GM18526 (cell line): ENCODE data around the gene ARFIP2.
A peak's percentile ranks its signal among the peaks of the same experiment; 100 is the strongest.

Experiments used
- POLR2A ChIP-seq: IDR thresholded peaks from 3 replicates; pipeline ENCODE4 v1.6.1; 2011; ENCODE audit not compliant: insufficient read length; ENCODE audit errors: extremely low read depth

Gene ARFIP2

GRCh38 chr11:6481012-6481923 is at the start of gene ARFIP2, which contains the start of gene TIMM10B:
Gene ARFIP2, minus strand, starts transcription at chr11:6481331. Its CDS starts 910 bp downstream, at chr11:6480421.
Gene TIMM10B, plus strand, starts transcription at chr11:6481501. Its CDS starts 16 bp downstream, at chr11:6481517.
- peak; percentile 95 for TF ChIP-seq POLR2A

GRCh38 chr11:6530848-6531247 is 49.7 kb upstream of the ARFIP2 start:
- TF ChIP-seq POLR2A, result no peak

- TF ChIP-seq POLR2A, result no peak
Measured at GRCh38 chr11:6529266-6529665, 48.1 kb upstream of the ARFIP2 start.

- no peak for TF ChIP-seq POLR2A
Measured at GRCh38 chr11:6526411-6527135, 45.4 kb upstream of the ARFIP2 start.

- no peak for TF ChIP-seq POLR2A
Measured at GRCh38 chr11:6523253-6523652, 42.1 kb upstream of the ARFIP2 start.

GRCh38 chr11:6520265-6520664 is 39.1 kb upstream of the ARFIP2 start:
- TF ChIP-seq POLR2A, result no peak

GRCh38 chr11:6516865-6517264 is 35.7 kb upstream of the ARFIP2 start:
- TF ChIP-seq POLR2A, result no peak

- TF ChIP-seq POLR2A, result no peak
Measured at GRCh38 chr11:6505577-6506240, 24.6 kb upstream of the ARFIP2 start.

- TF ChIP-seq POLR2A, result no peak
Measured at GRCh38 chr11:6504166-6504565, 23.0 kb upstream of the ARFIP2 start.

GRCh38 chr11:6502382-6502781 is 21.3 kb upstream of the ARFIP2 start:
- TF ChIP-seq POLR2A, result no peak

- TF ChIP-seq POLR2A, result no peak
Measured at GRCh38 chr11:6498544-6498943, 17.4 kb upstream of the ARFIP2 start.

GRCh38 chr11:6498121-6498520 is 17.0 kb upstream of the ARFIP2 start:
- no peak for TF ChIP-seq POLR2A

- TF ChIP-seq POLR2A, result no peak
Measured at GRCh38 chr11:6497069-6497839, 16.1 kb upstream of the ARFIP2 start, which contains the start of gene DNHD1. Gene DNHD1, plus strand, starts transcription at chr11:6497280. Its CDS starts 936 bp downstream, at chr11:6498216.

GRCh38 chr11:6489306-6489705 is 8.2 kb upstream of the ARFIP2 start:
- no peak for TF ChIP-seq POLR2A

GRCh38 chr11:6488821-6489220 is 7.7 kb upstream of the ARFIP2 start:
- no peak for TF ChIP-seq POLR2A
